Heart right ventricle (tissue), 16 donors: ENCODE data around the gene ADARB1. TPM values are rescaled to one million over a fixed set of nuclear protein-coding genes. Genes with fewer than 3 reads are reported as not detected.
"Not testable (repeated sequence)": the region's sequence is repeated elsewhere in the genome, so short reads cannot be mapped to it uniquely, and the experiment has no call there.

Experiments
- ATAC-seq, 8 donors: fragments of 200-7000 bp; cut with Tn5 transposase; one replicate each; pipeline ENCODE4 v1.9.1; 2020; ENCODE audit warnings: mild to moderate bottlenecking in 8 of 8, moderate library complexity in 8 of 8, moderate number of reproducible peaks in 1 of 8
- DNase-seq, 2 donors: peaks; one replicate each; pipeline ENCODE4 v3.0.0-alpha.2; 2020
- H3K27ac ChIP-seq, 10 donors: fragments of 200-600 bp; sonication (generic) in 2 of 10; one replicate each; pipeline versions ENCODE4 v1.5.0 to v1.8.0; 2020 to 2022; ENCODE audit warnings: mild to moderate bottlenecking in 3 of 10
- H3K27me3 ChIP-seq, 7 donors: fragments of 200-600 bp; one replicate each; pipeline ENCODE4 v1.8.0; 2021 to 2022; ENCODE audit warnings: mild to moderate bottlenecking in 2 of 7
- H3K36me3 ChIP-seq, 9 donors: fragments of 200-600 bp; sonication (generic) in 1 of 9; one replicate each; pipeline versions ENCODE4 v1.5.0 to v1.8.0; 2020 to 2022; ENCODE audit warnings: mild to moderate bottlenecking in 2 of 9
- H3K4me1 ChIP-seq, 9 donors: fragments of 200-600 bp; sonication (generic) in 1 of 9; one replicate each; pipeline versions ENCODE4 v1.5.0 to v1.8.0; 2020 to 2022; ENCODE audit warnings: mild to moderate bottlenecking in 4 of 9
- H3K4me3 ChIP-seq, 10 donors: fragments of 200-600 bp; sonication (generic) in 2 of 10; one replicate each; pipeline versions ENCODE4 v1.5.0 to v1.8.0; 2020 to 2022; ENCODE audit warnings: mild to moderate bottlenecking in 7 of 10, moderate library complexity in 2 of 10
- H3K9me3 ChIP-seq, 11 donors: fragments of 200-600 bp in 10 of 11; sonication (generic) in 2 of 11; one replicate each; pipeline versions ENCODE4 v1.5.0 to v1.8.0; 2013 to 2022; ENCODE audit warnings: mild to moderate bottlenecking in 2 of 11, control low read depth in 1 of 11, moderate library complexity in 1 of 11
- CTCF ChIP-seq, 9 donors: fragments of 200-600 bp; sonication (generic) in 2 of 9; IDR thresholded peaks; one replicate each; pipeline versions ENCODE4 v1.5.0 to v1.8.0; 2021 to 2022; ENCODE audit warnings: antibody characterized with exemption in 9 of 9, mild to moderate bottlenecking in 5 of 9, moderate library complexity in 1 of 9
- WGBS, 2 donors: extraction: QIAGEN DNeasy Blood & Tissue Kit; methylation state at CpG; one replicate each; pipeline ENCODE4 v1.1.7; 2013; ENCODE audit warnings: inconsistent platforms in 1 of 2; 5-methylcytosine and 5-hydroxymethylcytosine counted together
- intact Hi-C, 10 donors: fragments of 100-400 bp; cut with DNase I; formaldehyde crosslinking; loops; one replicate each; pipeline versions ENCODE4 v1.11.1 to v1.14.2; 2022
- polyA plus RNA-seq, 2 donors: library from polyadenylated mRNA; stranded (reverse); fragments of 200-250 nt; gene quantifications; one replicate each; pipeline ENCODE4 v1.2.3, GENCODE V29; 2013
- total RNA-seq, 10 donors: library from RNA; stranded (reverse); fragmentation: NEBNext Ultra II Directional in 3 of 10; extraction: Animal tissue kit (Norgen Biotek cat#: 25700) in 3 of 10; gene quantifications; one replicate each; pipeline versions ENCODE4 v1.2.1 to v1.2.4, GENCODE V29; 2021 to 2023
- donor health status: Arrhythmogenic right ventricular cardiomyopathy.
- donor health status: ischemic (EF 13 %, LVEDD 7.1; RV severe dilation, severe dysfunction).
- donor health status: healthy with polysubstance abuse.
- donor health status: DM: no; HTN: yes; CAD: no.
- donor health status: DM: no; HTN: no; CAD: no.
- donor health status: ischemic (EF 25% LVEDD 6.9; RV normal size, moderate dysfunction).
- donor health status: ischemic (EF 25% LVEDD 5.7; RV mildly dilated, moderate dysfunction).
- donor health status: healthy.
- donor health status: DM: yes; HTN: yes; CAD: no.
- donor health status: Ischemic cardiomyopathy.
- donor health status: ischemic (EF 35%, LVEDD 5.7; RV mildly dilated, moderate dysfunction).
- donor health status: nonischemic (EF 11% LVEDD 7.7; RV severe dilation, severe dysfunction).
- donor health status: DM: yes; HTN: yes; CAD: no.
- donor health status: PGD.
- donor health status: ischemic (EF 29% LVEDD 5.4; RV normal size, mild dysfunction).
- donor health status: nonischemic (EF 23%, LVEDD 6.1; RV moderate dilation, normal function).

Gene ADARB1
- total and polyA plus RNA-seq, 12 donors: 7.4 to 21.2 (median 13.5) TPM

GRCh38 chr21:45141507-45141906, 67.1 kb downstream of the ADARB1 start:
- H3K36me3 ChIP-seq: peaks cover 0 to 24% (median 0%) of the 10 kb centered on the region in 9 donors
- intact Hi-C loops: loop anchor here in 7 of 10 donors (2.0 to 10.0 kb wide), 6 partner anchors 133 to 681 kb away; partner anchors contain the start of gene POFUT2 (in 2 of the 7)
- H3K27me3 ChIP-seq: no peaks in the 10 kb centered on the region
- no peak overlapping the region for H3K4me3 ChIP-seq
- TF ChIP-seq CTCF (IDR thresholded peaks at IDR 0.05): no peak
- H3K27ac ChIP-seq: no peak overlapping the region
- ATAC-seq: peak in 1 of 8 donors; percentile 29
- DNase-seq: no peak
- H3K9me3 ChIP-seq: no peaks in the 10 kb centered on the region
- 88 to 94% methylated on average over 5 of the region's 5 CpGs for WGBS, 2 donors
- H3K4me1 ChIP-seq: peaks cover 0 to 37% (median 12%) of the 10 kb centered on the region in 9 donors

GRCh38 chr21:45142469-45143308, 68.3 kb downstream of the ADARB1 start:
- Histone ChIP-seq H3K27ac (no peak overlapping the region), H3K9me3 (no peaks in the 10 kb centered on the region), H3K4me1 (peaks cover 0 to 32% (median 5%) of the 10 kb centered on the region in 9 donors), H3K27me3 (no peaks in the 10 kb centered on the region), H3K4me3 (no peak overlapping the region), H3K36me3 (peaks cover 0 to 25% (median 0%) of the 10 kb centered on the region in 9 donors)
- TF ChIP-seq CTCF (IDR thresholded peaks at IDR 0.05): no peak
- peak in 3 of 8 donors; percentile 23 to 74 (median 35) for ATAC-seq
- 82 to 84% methylated on average over 12 of the region's 12 CpGs for WGBS, 2 donors
- intact Hi-C loops: loop anchor here in 6 of 10 donors (5.0 to 10.0 kb wide), 5 partner anchors 132 to 680 kb away; partner anchors contain the start of gene POFUT2 (in 2 of the 6)
- DNase-seq: no peak

- Histone ChIP-seq H3K4me3 (no peak overlapping the region), H3K27me3 (no peaks in the 10 kb centered on the region), H3K4me1 (peaks cover 0 to 30% (median 5%) of the 10 kb centered on the region in 9 donors), H3K27ac (no peak overlapping the region), H3K36me3 (peaks cover 0 to 37% (median 0%) of the 10 kb centered on the region in 9 donors), H3K9me3 (no peaks in the 10 kb centered on the region)
- WGBS, 2 donors: 64 to 94% methylated on average over 3 of the region's 3 CpGs
- DNase-seq (no peak), ATAC-seq (no peak)
- no peak for TF ChIP-seq CTCF (IDR thresholded peaks at IDR 0.05)
- intact Hi-C loops: loop anchor here in 6 of 10 donors (5.0 to 10.0 kb wide), 5 partner anchors 131 to 678 kb away; partner anchors contain the start of gene POFUT2 (in 2 of the 6)
Observed at GRCh38 chr21:45143855-45144254, 69.5 kb downstream of the ADARB1 start.

GRCh38 chr21:45145146-45145545, 70.8 kb downstream of the ADARB1 start:
- DNase-seq (no peak), ATAC-seq (no peak)
- Histone ChIP-seq H3K4me1 (peaks cover 0 to 27% (median 5%) of the 10 kb centered on the region in 9 donors), H3K27ac (no peak overlapping the region), H3K27me3 (no peaks in the 10 kb centered on the region), H3K4me3 (no peak overlapping the region), H3K9me3 (no peaks in the 10 kb centered on the region), H3K36me3 (peaks cover 0 to 47% (median 0%) of the 10 kb centered on the region in 9 donors)
- WGBS, 2 donors: 95 to 96% methylated on average over 9 of the region's 9 CpGs
- TF ChIP-seq CTCF (IDR thresholded peaks at IDR 0.05): no peak
- intact Hi-C loops: loop anchor here in 6 of 10 donors (5.0 to 10.0 kb wide), 4 partner anchors 130 to 300 kb away; partner anchors contain the start of gene POFUT2 (in 2 of the 6)

- H3K4me3 ChIP-seq, DNase-seq, H3K27me3 ChIP-seq, H3K27ac ChIP-seq, H3K9me3 ChIP-seq, ATAC-seq: not testable (repeated sequence)
- WGBS, 2 donors: 97% methylated on average over 17 of the region's 17 CpGs
- Histone ChIP-seq H3K36me3 (peaks cover 0 to 47% (median 0%) of the 10 kb centered on the region in 9 donors), H3K4me1 (peaks cover 0 to 21% (median 5%) of the 10 kb centered on the region in 9 donors)
- intact Hi-C loops: loop anchor here in 6 of 10 donors (5.0 to 10.0 kb wide), 4 partner anchors 129 to 299 kb away; partner anchors contain the start of gene POFUT2 (in 2 of the 6)
Observed at GRCh38 chr21:45145846-45146245, 71.5 kb downstream of the ADARB1 start.
